DMS153 treated with DMSO at 0.1 percent for 48 hours (cell line): ENCODE data around the gene CABCOCO1.

Experiments used
- DNase-seq: peaks from one replicate; lab custom pipeline; 2025; ENCODE audit not compliant: unreplicated experiment; lab: John Stamatoyannopoulos, UW

The CABCOCO1 gene

GRCh38 chr10:61804414-61804813 is 141.7 kb downstream of the CABCOCO1 start:
- DNase-seq = no peak

GRCh38 chr10:61805091-61805490 is 142.4 kb downstream of the CABCOCO1 start:
- DNase-seq = no peak

GRCh38 chr10:61810263-61810662 is 147.5 kb downstream of the CABCOCO1 start:
- no peak for DNase-seq

GRCh38 chr10:61812052-61812721 is 149.5 kb downstream of the CABCOCO1 start:
- no peak for DNase-seq

GRCh38 chr10:61812920-61813319 is 150.2 kb downstream of the CABCOCO1 start:
- DNase-seq = no peak

- DNase-seq = no peak
Observed at GRCh38 chr10:61814160-61814559, 151.4 kb downstream of the CABCOCO1 start.

GRCh38 chr10:61815496-61815895 is 152.8 kb downstream of the CABCOCO1 start:
- DNase-seq = no peak
